K562 (cell line): ENCODE measurements around the gene ROPN1B.

Source experiments
- EZH2 ChIP-seq: IDR thresholded peaks from 2 replicates; pipeline ENCODE4 v1.6.1; 2012; ENCODE audit warnings: low read depth, mild to moderate bottlenecking, inconsistent platforms, low read length, borderline replicate concordance
- NR4A1 ChIP-seq, 2 experiments: fragments of 250-450 bp in 1 of 2; fragments of 450-650 bp in 1 of 2; sonication (Bioruptor Pico) in 1 of 2; IDR thresholded peaks; 2 replicates each; pipeline versions ENCODE4 v1.4.0 to v1.6.1; 2016 to 2020; ENCODE audit warnings: mild to moderate bottlenecking in 2 of 2, missing compliant biosample characterization in 1 of 2, missing genetic modification characterization in 1 of 2, moderate library complexity in 1 of 2
- SMARCB1 ChIP-seq: IDR thresholded peaks from 2 replicates; pipeline ENCODE4 v1.6.1; 2011; ENCODE audit warnings: improper control_type of control experiment, low read depth; ENCODE audit not compliant: insufficient read length
- XRCC5 ChIP-seq: fragments of 200-400 bp; formaldehyde crosslinking; IDR thresholded peaks from 2 replicates; pipeline ENCODE4 v1.6.1; 2017; ENCODE audit warnings: low read depth, mild to moderate bottlenecking, low read length
- TF ChIP-seq, protein P1 (sequence below), 2 experiments: fragments of 450-650 bp in 1 of 2; sonication (generic) in 1 of 2; formaldehyde crosslinking; conservative IDR thresholded peaks; 2 replicates each; pipeline versions ENCODE4 v1.4.0 to v1.8.1; 2020 to 2022; ENCODE audit warnings: mild to moderate bottlenecking in 1 of 2, missing genetic modification reagents in 1 of 2

DNA sequence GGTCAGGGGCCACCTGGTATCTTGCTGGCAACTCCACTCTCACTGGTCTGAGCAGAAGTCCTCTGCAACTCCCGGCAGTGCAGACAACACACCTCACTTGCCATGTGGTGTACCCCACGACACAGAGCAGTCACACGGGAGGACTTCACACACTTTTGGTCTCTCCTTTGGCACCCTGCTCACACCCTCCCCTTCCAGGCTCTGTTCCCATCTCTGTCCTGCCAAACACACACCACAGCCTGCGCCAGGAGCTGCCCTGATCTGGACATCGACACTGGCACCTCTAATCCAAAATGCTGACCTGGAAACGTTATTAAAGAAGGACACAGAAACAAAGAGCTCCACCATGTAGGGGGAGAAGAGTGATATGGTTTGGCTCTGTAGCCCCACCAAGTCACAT is 57.8 kb downstream of the ROPN1B start:
- TF ChIP-seq EZH2 (no peak), NR4A1 (CRISPR knock-in tag; IDR thresholded peaks at IDR 0.05) (no peak), NR4A1 (tag; IDR thresholded peaks at IDR 0.05) (no peak), XRCC5 (no peak), SMARCB1 (no peak)
- TF ChIP-seq, protein P1, sequence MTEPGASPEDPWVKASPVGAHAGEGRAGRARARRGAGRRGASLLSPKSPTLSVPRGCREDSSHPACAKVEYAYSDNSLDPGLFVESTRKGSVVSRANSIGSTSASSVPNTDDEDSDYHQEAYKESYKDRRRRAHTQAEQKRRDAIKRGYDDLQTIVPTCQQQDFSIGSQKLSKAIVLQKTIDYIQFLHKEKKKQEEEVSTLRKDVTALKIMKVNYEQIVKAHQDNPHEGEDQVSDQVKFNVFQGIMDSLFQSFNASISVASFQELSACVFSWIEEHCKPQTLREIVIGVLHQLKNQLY (CRISPR knock-in tag; conservative IDR thresholded peaks at IDR 0.05): no peak
